Activated T-cell treated with anti-CD3 and anti-CD28 coated beads, Interleukin-2, amount 50 U/mL, for 48 hours (primary cell): ENCODE measurements around the gene INTS13.
"Not testable (repeated sequence)": the region's sequence is repeated elsewhere in the genome, so short reads cannot be mapped to it uniquely, and the experiment has no call there.

ENCODE experiments used
- DNase-seq, 2 experiments: peaks; one replicate each; pipeline ENCODE4 v3.0.0-alpha.2; 2020

The INTS13 gene

DNA sequence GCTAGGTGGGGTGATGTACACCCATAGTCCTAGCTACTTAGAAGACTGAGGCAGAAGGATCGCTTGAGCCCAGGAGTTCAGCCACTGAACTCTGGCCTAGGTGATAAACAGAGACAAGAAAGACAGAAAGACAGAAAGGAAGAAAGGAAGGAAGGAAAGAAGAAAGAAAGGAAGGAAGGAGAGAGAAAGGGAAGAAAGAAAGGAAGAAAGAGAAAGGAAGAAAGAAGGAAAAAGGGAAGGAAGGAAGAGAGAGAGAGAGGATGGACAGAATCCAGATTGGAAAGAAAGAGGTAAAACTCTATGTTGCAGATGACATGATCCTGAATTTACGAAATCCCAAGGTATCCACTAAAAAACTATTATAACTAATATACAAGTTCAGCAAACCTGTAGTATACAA, 8.2 kb downstream of the INTS13 start:
- no peak for DNase-seq

DNA sequence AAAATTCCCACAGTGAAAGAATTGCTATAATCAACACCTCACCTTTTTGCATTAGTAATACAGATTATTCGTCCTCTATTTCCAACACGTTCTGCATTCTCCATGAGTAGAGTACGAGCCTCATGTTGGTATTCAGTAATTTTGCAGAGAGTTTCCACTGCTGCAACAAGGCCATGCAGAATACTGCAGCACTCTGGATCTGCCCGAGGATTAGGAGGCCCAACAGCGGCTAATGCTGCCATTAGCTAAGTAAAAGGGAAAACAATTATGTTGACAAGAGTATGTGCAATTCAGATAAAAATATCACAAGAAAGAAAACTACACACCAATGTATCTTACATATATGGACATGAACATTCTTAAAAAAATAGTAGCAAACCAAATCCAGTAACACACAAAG, 9.1 kb downstream of the INTS13 start:
- no peak for DNase-seq

DNA sequence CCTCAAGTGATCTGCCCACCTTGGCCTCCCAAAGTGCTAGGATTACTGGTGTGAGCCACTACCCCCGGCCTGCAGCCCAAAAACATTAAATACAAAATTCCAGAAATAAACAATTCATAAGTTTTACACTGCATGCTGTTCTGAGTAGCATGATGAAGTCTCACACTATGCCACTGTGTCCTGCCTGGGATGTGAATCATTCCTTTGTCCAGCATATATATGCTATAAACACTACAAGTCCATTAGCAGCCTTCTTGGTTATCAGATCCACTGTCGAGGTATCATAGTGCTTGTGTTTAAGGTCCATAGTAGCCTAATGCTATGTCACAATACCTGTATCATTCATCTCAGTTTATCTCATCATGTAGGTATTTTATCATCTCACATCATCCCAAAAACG, 15.9 kb downstream of the INTS13 start:
- DNase-seq: no peak

DNA sequence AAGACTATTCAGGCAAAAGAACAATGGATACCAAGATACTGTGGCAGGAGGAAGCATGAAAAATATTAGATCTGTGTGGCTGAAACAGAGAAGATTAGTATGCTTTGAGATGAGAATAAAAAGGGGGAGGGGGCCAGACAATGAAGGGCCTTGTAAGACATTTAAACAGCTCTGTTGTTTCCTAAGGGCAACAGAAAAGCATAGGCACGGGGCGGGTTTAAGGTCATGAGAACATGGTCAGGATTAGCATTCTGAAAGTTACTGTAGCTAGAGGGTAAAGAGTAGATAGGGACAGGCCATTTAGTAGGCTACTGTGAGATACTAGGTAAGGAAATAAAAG, 18.6 kb downstream of the INTS13 start:
- DNase-seq: no peak

DNA sequence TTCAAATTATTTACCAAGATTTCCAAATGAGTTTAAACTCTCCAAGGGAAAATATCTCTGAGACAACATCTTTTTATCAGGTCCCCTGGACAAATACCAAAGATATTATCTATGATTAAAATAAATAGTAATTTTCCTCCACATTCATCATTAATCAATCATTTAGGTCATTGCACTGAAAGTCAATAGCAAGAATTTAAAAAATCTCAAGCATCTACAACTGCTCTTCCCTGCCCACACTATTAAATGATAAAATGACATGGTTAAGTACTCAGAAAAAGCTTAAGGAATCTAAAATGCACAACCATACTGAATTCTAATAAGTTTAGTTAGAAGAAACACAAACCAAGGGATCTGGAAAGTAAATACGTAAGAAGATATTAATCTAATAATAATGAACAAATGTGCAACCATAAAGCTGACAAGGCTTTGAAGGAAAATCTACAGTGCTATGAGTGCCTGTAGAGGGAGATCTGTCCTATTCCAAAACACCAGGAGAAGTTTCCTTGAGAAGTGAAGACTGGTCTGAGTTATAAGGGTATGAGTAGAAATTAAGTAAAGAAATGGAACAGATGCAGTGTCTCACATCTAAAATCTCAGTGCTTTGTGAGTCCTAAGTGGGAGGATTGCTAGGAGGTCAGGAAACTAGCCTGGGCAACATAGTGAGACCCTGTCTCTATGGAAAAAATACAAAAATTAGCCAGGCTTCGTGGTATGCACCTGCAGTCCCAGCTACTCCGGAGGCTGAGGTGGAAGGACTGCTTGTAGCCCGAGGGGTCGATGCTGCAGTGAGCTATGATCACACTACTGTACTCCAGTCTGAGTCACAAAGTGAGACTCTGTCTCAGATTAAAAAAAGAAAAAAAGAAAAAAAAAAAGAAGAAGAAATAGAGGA, 19.2 kb downstream of the INTS13 start:
- DNase-seq: no peak

DNA sequence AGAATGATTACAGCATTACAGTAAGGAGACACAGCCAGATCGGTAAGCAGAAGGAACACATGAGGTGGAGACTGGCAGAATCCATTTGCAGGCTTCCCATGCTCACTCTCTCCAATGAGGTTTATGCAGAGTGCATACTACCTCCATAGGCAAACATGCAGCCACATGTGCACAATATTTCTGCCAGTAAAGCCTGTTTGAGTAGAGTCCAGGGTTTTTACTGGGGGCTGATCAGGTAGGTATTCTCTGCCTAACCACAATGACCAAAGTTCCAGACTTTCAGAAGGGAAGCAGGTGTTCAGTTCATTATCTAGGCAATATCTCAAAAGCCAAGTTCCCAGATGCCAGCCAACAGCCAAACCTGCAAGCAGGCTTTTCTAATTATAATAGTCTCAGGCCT, 31.1 kb downstream of the INTS13 start:
- DNase-seq: no peak

DNA sequence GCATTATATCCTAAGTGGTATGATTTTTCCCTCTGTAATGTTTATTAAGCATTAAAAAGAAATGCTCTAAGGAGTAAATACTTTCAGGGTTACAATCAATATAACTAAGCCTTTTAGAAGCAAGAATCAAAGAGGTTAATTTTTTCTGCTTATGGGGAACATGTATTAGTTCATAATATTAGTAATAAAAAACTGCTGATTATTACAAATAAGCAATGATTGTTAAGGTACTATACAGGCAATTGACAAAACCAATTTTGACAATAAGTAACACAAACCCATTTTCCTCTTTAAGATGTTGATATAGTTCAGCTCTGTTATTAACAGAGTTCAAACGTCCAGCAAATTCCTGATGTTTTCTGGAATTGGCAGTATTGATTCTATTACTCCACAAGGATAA, 31.8 kb downstream of the INTS13 start:
- DNase-seq: no peak

DNA sequence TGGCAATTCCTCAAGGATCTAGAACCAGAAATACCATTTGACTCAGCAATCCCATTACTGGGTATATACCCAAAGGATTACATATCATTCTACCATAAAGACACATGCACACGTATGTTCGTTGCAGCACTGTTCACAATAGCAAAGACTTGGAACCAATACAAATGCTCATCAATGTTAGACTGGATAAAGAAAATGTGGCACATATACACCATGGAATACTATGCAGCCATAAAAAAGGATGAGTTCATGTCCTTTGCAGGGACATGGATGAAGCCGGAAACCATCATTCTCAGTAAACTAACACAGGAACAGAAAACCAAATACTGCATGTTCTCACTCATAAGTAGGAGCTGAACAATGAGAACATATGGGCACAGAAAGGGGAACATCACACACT, 34.4 kb downstream of the INTS13 start:
- DNase-seq: not testable (repeated sequence)

DNA sequence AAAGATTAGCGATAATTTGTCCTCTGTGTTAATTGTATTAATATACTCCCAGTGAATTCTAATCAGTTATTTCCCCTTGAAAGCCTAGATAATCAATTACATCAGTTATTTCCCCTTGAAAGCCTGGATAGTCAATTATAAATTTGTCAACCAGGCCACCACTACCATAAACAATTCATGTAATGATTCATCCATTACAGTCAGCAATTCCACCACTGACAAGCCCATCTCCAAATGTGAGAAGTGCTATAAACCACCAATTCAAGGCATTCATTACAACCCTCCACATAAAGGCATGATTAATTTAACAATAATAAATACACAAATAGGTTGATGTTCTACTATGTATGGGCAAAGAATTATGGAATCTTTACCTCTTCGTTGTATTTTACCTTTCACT, 40.9 kb downstream of the INTS13 start:
- no peak for DNase-seq

DNA sequence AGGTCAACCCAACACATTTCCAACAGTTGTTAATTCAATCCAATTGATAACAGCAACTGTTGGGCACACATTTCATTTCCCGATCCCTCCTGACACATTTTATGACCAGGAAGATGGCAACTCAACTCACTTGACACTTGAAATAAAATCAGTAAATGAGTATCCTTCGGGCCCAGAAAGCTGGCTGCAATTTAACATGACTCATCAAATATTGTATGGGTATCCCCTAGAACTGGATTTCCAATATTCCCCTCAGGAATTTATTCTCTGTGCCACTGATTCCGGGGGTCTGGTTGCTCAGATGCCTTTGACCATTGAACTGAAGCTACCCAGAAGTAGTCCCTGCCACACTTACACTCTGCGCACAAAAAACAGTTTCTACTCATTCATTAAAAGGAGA, 42.1 kb downstream of the INTS13 start:
- no peak for DNase-seq

DNA sequence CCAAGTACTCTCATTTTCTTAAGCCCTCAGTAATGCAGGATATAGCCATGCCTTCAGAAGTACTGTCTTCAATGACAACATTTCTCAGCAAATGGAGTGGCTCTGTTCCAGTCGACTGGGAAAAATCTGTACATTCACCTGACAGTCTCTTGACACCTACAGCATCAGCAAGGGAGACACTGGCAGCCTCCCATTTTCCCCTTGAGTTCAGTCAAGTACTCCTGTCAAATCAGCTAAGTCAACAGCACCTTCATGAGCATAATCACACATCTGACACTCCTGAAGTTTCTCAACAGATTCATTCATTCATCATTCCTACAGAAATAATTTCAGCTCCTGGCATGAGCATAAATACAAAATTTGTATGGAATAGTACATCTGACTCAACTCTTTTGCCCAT, 46.1 kb downstream of the INTS13 start:
- DNase-seq: no peak

DNA sequence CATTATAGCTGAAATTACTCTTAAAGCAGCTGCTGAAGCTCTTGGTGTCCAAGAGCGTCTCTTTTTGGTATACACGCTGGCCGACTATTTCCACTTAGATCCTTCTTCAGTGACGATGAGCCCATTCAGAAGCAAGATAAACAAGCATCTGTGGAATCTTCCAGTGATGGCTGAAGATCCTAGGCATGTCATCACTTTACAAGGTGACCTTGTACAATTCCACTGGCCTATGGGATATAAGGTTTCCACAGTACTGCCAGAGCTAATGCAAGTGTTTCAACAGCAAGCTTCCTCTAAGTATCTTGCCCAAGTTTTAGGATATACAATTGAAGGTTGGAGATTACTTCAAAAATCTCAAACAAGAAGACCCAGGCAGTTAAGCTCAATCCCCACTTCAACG, 47.0 kb downstream of the INTS13 start:
- DNase-seq: no peak

DNA sequence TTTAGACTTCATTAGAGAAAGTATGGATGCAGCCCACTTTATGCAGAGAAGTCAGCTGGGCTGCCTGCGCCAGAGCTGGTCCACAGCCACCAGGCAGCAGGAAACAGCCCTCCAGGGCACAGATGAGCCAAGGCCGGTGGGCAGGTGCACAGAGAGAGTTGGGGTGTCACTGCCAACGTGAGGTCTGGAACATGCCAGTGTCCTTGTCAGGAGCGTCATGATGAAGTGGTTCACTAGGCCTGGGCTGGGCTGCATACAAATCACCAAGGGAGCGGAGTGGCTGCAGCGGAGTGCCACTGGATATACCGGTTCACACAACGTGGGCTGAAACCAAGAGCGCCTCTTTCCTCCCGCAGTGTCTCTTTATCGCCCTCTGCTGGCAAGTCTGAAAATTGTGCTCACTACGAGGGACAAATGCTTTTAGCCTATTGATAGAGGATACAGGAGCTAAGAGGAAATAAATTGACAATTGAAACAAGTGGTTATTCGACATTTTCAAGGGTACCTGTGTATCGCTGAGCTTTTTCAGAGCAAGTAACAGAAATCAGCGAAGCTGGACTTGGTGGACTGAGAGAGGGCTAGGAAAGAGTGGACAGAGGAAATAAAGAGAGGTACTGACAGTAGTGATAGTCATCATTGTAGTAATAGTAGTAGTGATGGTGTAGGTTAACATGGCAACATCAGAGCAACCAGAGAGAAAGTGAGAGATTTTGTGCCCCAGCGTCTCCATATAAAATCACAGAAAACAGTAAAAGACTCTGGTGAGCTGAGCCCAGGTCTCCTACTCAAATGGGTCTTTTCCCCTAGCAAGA, 52.8 kb downstream of the INTS13 start:
- DNase-seq: peak; percentile 85 to 86

DNA sequence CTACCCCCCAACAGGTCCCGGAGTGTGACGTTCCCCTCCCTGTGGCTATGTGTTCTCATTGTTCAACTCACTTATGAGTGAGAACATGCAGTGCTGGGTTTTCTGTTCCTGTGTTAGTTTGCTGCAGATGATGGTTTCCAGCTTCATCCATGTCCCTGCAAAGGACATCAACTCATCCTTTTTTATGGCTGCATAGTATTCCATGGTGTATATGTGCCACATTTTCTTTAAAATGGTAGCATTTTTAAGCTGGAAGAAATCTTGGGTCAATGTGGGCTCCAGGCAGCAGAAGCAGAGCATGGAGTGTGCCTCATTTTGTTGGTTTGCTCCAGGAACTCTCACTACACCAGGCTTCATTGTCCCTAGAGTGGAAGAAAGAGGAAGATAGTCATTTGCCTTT, 57.2 kb downstream of the INTS13 start:
- no peak for DNase-seq

DNA sequence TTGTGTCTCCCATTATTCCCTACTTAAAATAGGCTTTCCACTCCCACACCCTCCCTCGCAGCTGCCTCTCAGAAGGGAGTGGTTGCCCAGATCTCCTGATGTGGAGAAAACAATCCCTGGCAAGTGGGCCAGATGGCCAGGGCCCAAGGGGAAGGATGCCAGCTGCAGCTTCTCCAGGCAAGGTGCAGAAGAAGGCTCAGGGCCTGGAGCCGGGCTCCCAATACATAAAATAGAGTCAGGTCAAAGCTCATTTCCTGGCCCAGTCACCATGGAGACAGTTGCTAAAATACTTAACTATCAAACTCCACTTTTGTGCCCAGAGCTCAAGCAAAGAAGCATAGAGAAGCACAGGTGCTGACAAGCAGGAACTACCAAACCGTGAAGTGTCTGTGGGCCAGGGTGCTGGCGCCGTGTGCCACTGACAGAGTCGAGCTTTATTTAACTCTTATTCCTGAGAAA, 59.1 kb downstream of the INTS13 start:
- no peak for DNase-seq

DNA sequence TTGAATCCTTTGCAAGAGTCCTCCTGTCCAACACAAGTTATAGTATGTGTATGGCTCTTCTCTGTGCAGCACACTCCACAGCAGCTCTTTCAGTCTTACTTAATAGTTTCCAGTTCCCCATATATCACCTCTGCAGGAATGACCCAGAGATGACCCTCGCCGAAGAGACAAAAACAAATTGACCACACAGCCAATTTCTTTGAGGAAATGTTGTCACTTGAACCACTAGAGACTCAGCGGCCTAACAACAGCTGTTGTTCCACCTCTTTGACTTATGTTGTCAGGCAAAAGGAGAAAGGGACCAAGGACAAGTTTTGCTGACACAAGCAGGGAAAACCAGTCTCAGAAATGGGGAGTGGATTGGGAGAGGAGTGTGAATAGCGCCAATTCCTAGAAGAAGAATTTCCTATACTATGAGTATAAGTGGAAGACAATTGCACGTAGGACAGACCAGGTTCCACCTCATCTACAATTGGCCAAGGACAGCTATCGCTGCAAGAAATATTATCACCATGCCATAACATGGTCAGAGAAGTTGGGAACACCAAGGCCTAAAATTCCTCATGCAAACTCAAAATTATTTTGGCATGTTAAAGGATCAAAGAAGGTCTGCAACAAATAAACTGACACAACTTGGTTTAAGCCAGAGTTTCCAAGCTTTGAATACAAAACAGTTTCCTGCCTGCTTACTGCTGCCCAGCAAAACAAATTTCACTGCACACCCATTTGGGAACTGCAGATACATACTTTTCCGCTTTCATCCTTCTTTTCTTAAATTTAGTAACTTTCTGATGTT, 63.1 kb downstream of the INTS13 start:
- no peak for DNase-seq

DNA sequence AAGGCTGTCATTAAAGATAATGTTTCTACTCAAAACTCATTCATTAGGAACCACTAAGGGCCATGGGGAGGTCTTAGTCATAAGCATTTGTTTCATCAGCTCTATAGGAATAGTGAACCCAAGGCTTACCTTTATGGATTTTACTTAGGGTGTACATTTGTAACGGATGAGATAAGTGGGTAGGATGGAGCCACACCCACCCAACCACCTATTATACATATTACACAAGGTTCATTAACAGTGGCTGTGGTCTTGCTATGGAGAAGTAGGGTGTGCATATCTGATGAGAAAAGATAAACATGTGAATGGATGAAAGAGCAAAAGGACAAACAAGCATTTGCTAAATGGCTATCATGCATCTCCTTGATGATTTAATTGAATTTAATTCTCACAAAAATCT, 65.2 kb downstream of the INTS13 start:
- no peak for DNase-seq

DNA sequence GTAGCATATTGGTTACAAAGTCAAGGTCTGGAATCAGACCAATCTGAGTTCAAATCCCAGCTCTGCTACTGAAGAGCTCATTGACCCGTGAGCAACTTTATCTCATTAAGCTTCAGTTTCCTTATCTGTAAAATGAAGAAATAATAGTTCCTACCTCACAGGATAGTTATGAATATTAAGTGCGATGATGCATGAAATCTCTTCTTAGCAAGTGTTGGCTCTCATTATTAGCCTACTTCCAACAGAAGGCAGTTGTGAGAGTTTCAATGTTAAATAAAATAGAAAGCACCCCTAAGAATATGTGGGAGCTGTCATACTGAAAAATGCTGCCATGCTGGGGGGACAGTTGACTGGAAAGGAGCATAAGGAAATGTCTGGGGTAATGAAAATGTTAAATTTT, 65.8 kb downstream of the INTS13 start:
- DNase-seq: no peak

DNA sequence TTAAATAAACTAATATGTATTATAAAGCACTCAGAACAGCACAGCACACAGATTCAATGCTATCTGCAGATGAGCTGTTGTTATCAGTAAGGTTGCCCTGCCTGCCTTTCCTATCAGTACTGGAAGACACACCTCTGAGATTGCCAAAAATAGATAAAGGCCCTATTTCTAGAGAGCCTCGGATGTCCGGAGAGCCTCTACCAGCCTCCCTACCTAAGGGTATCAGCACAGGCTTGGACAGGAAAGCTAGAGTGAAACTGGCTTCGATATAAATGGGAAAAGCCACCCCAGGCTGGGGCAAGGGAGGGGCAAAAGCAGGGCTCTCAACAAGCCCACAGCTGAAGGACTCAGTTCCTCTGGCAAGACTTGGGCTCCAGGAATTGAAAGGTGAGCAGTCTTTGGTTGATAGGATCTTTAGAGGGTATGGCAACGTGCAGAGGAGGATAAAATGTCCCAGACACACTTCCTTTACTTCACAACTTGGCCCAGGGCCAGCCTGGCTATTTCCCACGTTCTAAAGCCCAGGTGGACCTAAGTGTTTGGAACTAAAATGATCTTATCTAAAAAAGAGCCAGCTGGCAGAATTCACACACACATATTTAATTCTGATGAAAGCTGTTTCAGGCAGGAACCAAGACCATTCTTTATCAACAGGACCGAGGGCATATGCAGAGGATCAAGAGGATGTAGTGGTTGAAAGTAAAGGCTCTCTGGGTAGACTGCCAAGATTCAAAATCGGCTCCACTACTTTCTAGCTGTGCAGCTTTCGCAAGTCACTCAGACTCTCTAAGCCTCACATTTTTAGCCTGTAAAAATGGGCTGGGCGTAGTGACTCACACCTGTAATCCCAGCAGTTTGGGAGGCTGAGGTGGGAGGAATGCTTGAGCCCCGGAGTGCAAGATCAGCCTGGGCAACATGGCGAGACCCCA, 67.0 kb downstream of the INTS13 start:
- DNase-seq: no peak

DNA sequence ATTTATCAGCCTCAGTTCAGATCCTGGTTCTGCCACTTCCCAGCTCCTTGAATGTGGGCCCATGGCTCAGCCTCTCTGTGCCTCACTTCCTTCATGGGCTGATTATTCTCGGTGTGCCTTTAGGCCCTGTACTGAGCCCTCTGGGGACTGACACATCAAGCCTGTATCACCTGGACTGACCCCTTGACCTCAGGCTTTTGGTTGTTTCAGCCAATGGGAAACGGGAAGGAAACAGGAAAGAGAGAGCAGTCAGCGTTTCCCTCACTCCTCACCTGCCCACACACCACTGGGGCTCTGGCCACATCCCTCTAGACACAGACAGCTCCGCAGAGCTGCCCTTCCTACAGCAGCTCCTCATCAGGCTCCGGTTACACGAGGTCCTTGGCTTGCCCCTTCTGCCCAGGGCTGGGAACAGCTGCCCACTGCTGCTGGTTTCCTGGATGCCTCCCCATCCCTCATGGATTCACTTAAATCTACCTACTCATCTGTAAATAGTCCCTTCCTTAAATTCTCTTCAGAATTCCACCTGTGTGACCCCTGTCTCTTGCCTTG, 67.8 kb downstream of the INTS13 start:
- DNase-seq: no peak

DNA sequence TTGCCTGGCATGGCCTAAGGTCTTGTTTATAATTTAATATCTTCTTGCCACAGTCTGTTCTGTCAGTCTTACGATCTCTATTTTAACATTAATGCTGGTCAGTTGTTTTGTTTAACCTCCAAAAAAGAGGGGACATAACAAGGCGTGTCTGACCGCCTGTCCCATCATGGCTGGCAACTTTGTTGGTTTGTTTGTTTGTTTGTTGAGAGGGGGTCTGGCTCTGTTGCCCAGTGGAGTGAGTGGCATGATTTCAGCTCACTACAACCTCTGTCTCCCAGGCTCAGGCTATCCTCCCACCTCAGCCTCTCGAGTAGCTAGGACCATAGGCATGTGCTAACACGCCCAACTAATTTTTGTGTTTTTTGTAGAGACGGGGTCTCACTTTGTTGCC, 68.7 kb downstream of the INTS13 start:
- no peak for DNase-seq
